NCI-H146 (cell line): Measurements from ENCODE around the gene HABP2.

ENCODE experiments used
- DNase-seq: peaks from one replicate; lab custom pipeline; 2025; lab: John Stamatoyannopoulos, UW

Gene HABP2

DNA sequence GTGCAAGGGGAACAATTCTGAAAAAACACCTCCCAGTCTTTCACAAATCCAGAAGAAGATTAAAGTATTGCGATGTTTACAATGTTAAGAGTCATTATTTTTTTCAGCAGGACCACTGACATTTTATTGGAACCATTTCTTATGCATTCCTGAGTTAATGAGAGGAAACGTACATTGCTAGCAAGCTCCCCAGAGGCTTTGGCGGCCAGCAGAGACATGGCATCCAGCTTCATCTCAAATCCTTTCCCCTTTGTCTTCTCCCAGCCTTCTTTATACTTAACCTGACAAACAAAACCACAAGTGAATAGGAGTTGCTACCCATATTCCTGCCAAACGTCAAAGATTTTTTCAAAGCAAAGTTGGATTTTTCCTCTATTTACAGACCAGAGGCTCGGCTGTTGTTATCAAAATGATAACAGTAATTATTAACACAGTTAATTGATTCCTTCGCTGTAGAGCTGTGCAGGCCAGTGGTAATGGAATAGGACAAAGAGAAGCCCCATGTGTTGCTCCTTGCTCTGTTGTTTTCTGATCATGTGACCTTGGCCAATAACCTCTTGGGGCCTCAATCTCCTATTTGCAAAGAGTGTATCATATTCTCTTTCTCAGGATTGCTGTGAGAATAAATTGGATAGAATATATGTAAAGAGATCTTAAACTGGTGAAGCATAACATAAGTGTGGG lies 79.0 kb downstream of the HABP2 start:
- DNase-seq, result peak; percentile 45
